HUES64 (cell line): Measurements from ENCODE around the gene IL2RA.
"Not testable (repeated sequence)": the region's sequence is repeated elsewhere in the genome, so short reads cannot be mapped to it uniquely, and the experiment has no call there.

ENCODE experiments used
- H3K27ac ChIP-seq: 2 replicates; pipeline ENCODE4 v1.7.0; 2013; ENCODE audit warnings: low read depth, low read length, inconsistent platforms
- H3K27me3 ChIP-seq: 2 replicates; pipeline ENCODE4 v1.6.1; 2013; ENCODE audit warnings: mild to moderate bottlenecking, low read length; ENCODE audit not compliant: insufficient read depth
- H3K36me3 ChIP-seq: 2 replicates; pipeline ENCODE4 v1.6.1; 2013; ENCODE audit warnings: mild to moderate bottlenecking, low read length; ENCODE audit not compliant: insufficient read depth
- H3K4me1 ChIP-seq: 2 replicates; pipeline ENCODE4 v1.6.1; 2013; ENCODE audit warnings: mild to moderate bottlenecking, low read length, moderate library complexity; ENCODE audit not compliant: insufficient read depth
- H3K4me3 ChIP-seq: 2 replicates; pipeline ENCODE4 v1.5.1; 2013; ENCODE audit warnings: mild to moderate bottlenecking, low read length, moderate library complexity
- H3K9ac ChIP-seq: 2 replicates; pipeline ENCODE4 v1.6.1; 2013; ENCODE audit warnings: mild to moderate bottlenecking, low read depth, low read length
- H3K9me3 ChIP-seq: 2 replicates; pipeline ENCODE4 v1.6.1; 2013; ENCODE audit warnings: low read depth, low read length; ENCODE audit not compliant: insufficient read depth
- WGBS: fragments of 150-250, 120-280 bp; methylation state at CpG from one replicate; pipeline ENCODE4 v1.1.7; 2013; ENCODE audit warnings: missing lambda C conversion rate; 5-methylcytosine and 5-hydroxymethylcytosine counted together

Gene IL2RA

GRCh38 chr10:6045314-6045848 lies 16.8 kb downstream of the IL2RA start:
- Histone ChIP-seq H3K9me3 (no peaks in the 10 kb centered on the region), H3K4me3 (no peak overlapping the region), H3K36me3 (no peaks in the 10 kb centered on the region), H3K9ac (no peak overlapping the region), H3K4me1 (no peaks in the 10 kb centered on the region), H3K27me3 (no peaks in the 10 kb centered on the region), H3K27ac (no peak overlapping the region)
- 87% methylated on average over 6 of the region's 8 CpGs for WGBS

- WGBS, result 93% methylated on average over 4 of the region's 4 CpGs
- Histone ChIP-seq H3K36me3 (no peaks in the 10 kb centered on the region), H3K4me1 (no peaks in the 10 kb centered on the region), H3K9me3 (no peaks in the 10 kb centered on the region), H3K27ac (no peak overlapping the region), H3K4me3 (no peak overlapping the region), H3K9ac (no peak overlapping the region), H3K27me3 (no peaks in the 10 kb centered on the region)
Measured at GRCh38 chr10:6044751-6045313, 17.3 kb downstream of the IL2RA start.

GRCh38 chr10:6044060-6044459 lies 18.1 kb downstream of the IL2RA start:
- H3K9ac ChIP-seq, result no peak overlapping the region
- H3K27me3 ChIP-seq, result no peaks in the 10 kb centered on the region
- H3K27ac ChIP-seq, result no peak overlapping the region
- no peak overlapping the region for H3K4me3 ChIP-seq
- WGBS, result 79% methylated on average over 7 of the region's 7 CpGs
- H3K9me3 ChIP-seq, result no peaks in the 10 kb centered on the region
- no peaks in the 10 kb centered on the region for H3K36me3 ChIP-seq
- no peaks in the 10 kb centered on the region for H3K4me1 ChIP-seq

GRCh38 chr10:6043377-6043776 lies 18.8 kb downstream of the IL2RA start:
- H3K36me3 ChIP-seq, H3K9me3 ChIP-seq, H3K4me1 ChIP-seq, H3K4me3 ChIP-seq, H3K9ac ChIP-seq, H3K27ac ChIP-seq, H3K27me3 ChIP-seq: not testable (repeated sequence)
- 87% methylated on average over 6 of the region's 6 CpGs for WGBS

GRCh38 chr10:6040205-6040604 lies 22.0 kb downstream of the IL2RA start:
- no peaks in the 10 kb centered on the region for H3K4me1 ChIP-seq
- 93% methylated on average over 5 of the region's 5 CpGs for WGBS

GRCh38 chr10:6039711-6040110 lies 22.5 kb downstream of the IL2RA start:
- Histone ChIP-seq H3K36me3 (no peaks in the 10 kb centered on the region), H3K4me1 (no peaks in the 10 kb centered on the region), H3K9me3 (no peaks in the 10 kb centered on the region), H3K27me3 (no peaks in the 10 kb centered on the region), H3K9ac (no peak overlapping the region), H3K27ac (no peak overlapping the region), H3K4me3 (no peak overlapping the region)
- 92% methylated on average over 4 of the region's 4 CpGs for WGBS

More at GRCh38 chr10:6040205-6040604, 22.0 kb downstream of the IL2RA start:
- Histone ChIP-seq H3K27me3 (no peaks in the 10 kb centered on the region), H3K36me3 (no peaks in the 10 kb centered on the region), H3K27ac (no peak overlapping the region), H3K9ac (no peak overlapping the region), H3K4me3 (no peak overlapping the region), H3K9me3 (no peaks in the 10 kb centered on the region)

GRCh38 chr10:6038071-6038631 lies 24.0 kb downstream of the IL2RA start:
- Histone ChIP-seq H3K4me1 (no peaks in the 10 kb centered on the region), H3K4me3 (no peak overlapping the region), H3K27me3 (no peaks in the 10 kb centered on the region), H3K9ac (no peak overlapping the region), H3K36me3 (no peaks in the 10 kb centered on the region), H3K9me3 (no peaks in the 10 kb centered on the region), H3K27ac (no peak overlapping the region)
- WGBS, result 100% methylated on average over 2 of the region's 2 CpGs

GRCh38 chr10:6037422-6037821 lies 24.7 kb downstream of the IL2RA start:
- Histone ChIP-seq H3K27me3 (no peaks in the 10 kb centered on the region), H3K9me3 (no peaks in the 10 kb centered on the region), H3K4me3 (no peak overlapping the region), H3K27ac (no peak overlapping the region), H3K4me1 (no peaks in the 10 kb centered on the region), H3K9ac (no peak overlapping the region), H3K36me3 (no peaks in the 10 kb centered on the region)
- 87% methylated on average over 7 of the region's 8 CpGs for WGBS

- peaks cover under 1% of the 10 kb centered on the region; the same call in 1 of the 2 replicates for H3K9me3 ChIP-seq
- 91% methylated on average over 11 of the region's 11 CpGs for WGBS
- H3K4me3 ChIP-seq, result no peak overlapping the region
- H3K36me3 ChIP-seq, result no peaks in the 10 kb centered on the region
- H3K4me1 ChIP-seq, result no peaks in the 10 kb centered on the region
- H3K9ac ChIP-seq, result no peak overlapping the region
- no peak overlapping the region for H3K27ac ChIP-seq
- no peaks in the 10 kb centered on the region for H3K27me3 ChIP-seq
Measured at GRCh38 chr10:6036861-6037321, 25.3 kb downstream of the IL2RA start.

- Histone ChIP-seq H3K27me3 (no peaks in the 10 kb centered on the region), H3K36me3 (no peaks in the 10 kb centered on the region), H3K27ac (no peak overlapping the region), H3K9ac (no peak overlapping the region), H3K4me1 (no peaks in the 10 kb centered on the region), H3K9me3 (peaks cover 7% of the 10 kb centered on the region; the same call in 1 of the 2 replicates), H3K4me3 (no peak overlapping the region)
- WGBS, result 91% methylated on average over 13 of the region's 13 CpGs
Measured at GRCh38 chr10:6035931-6036575, 26.1 kb downstream of the IL2RA start.

GRCh38 chr10:6035101-6035834 lies 26.9 kb downstream of the IL2RA start:
- no peaks in the 10 kb centered on the region for H3K27me3 ChIP-seq
- no peak overlapping the region for H3K4me3 ChIP-seq
- H3K9ac ChIP-seq, result no peak overlapping the region
- no peaks in the 10 kb centered on the region for H3K4me1 ChIP-seq
- 93% methylated on average over 13 of the region's 13 CpGs for WGBS
- no peak overlapping the region for H3K27ac ChIP-seq
- H3K9me3 ChIP-seq, result peaks cover 14% of the 10 kb centered on the region; the same call in 1 of the 2 replicates
- no peaks in the 10 kb centered on the region for H3K36me3 ChIP-seq
